OCI-LY1 (cell line): ENCODE results near the gene HDAC9.

Source experiments
- EZH2 ChIP-seq: fragments of 200-600 bp; sonication (generic), shearing (Covaris generic); IDR thresholded peaks from 2 replicates; pipeline ENCODE4 v1.8.0; 2017; ENCODE audit warnings: borderline replicate concordance, mixed run types, mild to moderate bottlenecking, antibody characterized with exemption, low read length, moderate library complexity, mixed read lengths
- TF ChIP-seq, protein P1 (sequence below): fragments of 200-600 bp; sonication (generic), shearing (Covaris generic); IDR thresholded peaks from 2 replicates; pipeline ENCODE4 v1.5.1; 2017; ENCODE audit warnings: mild to moderate bottlenecking, antibody characterized with exemption, low read length, moderate library complexity, mixed read lengths

DNA sequence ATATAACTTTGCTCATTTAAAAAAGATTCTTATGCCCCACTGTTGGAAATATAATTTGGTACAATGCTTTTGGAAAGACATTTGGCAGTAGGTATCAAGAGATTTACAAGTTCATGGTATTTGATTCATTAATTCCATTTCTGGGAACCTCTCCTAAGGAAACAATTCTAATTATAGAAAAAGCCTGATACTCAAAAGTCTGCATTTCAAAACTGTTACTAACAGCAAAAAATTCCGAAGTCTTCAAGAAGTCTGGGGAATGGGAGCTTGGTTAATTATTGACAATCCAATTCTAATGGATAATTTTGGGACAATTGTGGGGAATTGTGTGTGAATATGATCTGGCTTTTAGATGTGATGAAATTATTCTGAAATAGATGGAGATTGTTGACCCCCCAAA, 59.6 kb downstream of the HDAC9 start:
- TF ChIP-seq, protein P1, sequence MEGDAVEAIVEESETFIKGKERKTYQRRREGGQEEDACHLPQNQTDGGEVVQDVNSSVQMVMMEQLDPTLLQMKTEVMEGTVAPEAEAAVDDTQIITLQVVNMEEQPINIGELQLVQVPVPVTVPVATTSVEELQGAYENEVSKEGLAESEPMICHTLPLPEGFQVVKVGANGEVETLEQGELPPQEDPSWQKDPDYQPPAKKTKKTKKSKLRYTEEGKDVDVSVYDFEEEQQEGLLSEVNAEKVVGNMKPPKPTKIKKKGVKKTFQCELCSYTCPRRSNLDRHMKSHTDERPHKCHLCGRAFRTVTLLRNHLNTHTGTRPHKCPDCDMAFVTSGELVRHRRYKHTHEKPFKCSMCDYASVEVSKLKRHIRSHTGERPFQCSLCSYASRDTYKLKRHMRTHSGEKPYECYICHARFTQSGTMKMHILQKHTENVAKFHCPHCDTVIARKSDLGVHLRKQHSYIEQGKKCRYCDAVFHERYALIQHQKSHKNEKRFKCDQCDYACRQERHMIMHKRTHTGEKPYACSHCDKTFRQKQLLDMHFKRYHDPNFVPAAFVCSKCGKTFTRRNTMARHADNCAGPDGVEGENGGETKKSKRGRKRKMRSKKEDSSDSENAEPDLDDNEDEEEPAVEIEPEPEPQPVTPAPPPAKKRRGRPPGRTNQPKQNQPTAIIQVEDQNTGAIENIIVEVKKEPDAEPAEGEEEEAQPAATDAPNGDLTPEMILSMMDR, result no peak
- no peak for TF ChIP-seq EZH2
